Testis (tissue), 3 donors: ENCODE data around the gene CASP3. TPM values are rescaled to one million over a fixed set of nuclear protein-coding genes. Genes with fewer than 3 reads are reported as not detected.
A peak's percentile ranks its signal among the peaks of the same experiment; 100 is the strongest.
"Not testable (repeated sequence)": the region's sequence is repeated elsewhere in the genome, so short reads cannot be mapped to it uniquely, and the experiment has no call there.

Source experiments
- DNase-seq: peaks from one replicate; pipeline ENCODE4 v3.0.0-alpha.2; 2019
- H3K27ac ChIP-seq, 2 donors: fragments of 200-600 bp; sonication (generic); one replicate each; pipeline ENCODE4 v1.5.1; 2019
- H3K27me3 ChIP-seq: fragments of 200-600 bp; sonication (generic); one replicate; pipeline ENCODE4 v1.5.1; 2019
- H3K36me3 ChIP-seq: fragments of 200-600 bp; sonication (generic); one replicate; pipeline ENCODE4 v1.5.1; 2017; ENCODE audit warnings: low read depth; ENCODE audit errors: missing control alignments
- H3K4me1 ChIP-seq: fragments of 200-600 bp; sonication (generic); one replicate; pipeline ENCODE4 v1.5.1; 2019
- H3K4me3 ChIP-seq, 2 donors: fragments of 200-600 bp; sonication (generic); one replicate each; pipeline ENCODE4 v1.5.1; 2017 to 2019
- H3K9me3 ChIP-seq: fragments of 200-600 bp; sonication (generic); one replicate; pipeline ENCODE4 v1.5.1; 2017
- CTCF ChIP-seq, 3 experiments: fragments of 450-650 bp in 2 of 3; fragments of 200-600 bp in 1 of 3; sonication (generic) in 1 of 3; IDR thresholded peaks; one replicate each; pipeline ENCODE4 v1.5.1; 2016 to 2019; ENCODE audit warnings: antibody characterized with exemption in 3 of 3, mild to moderate bottlenecking in 2 of 3, moderate library complexity in 1 of 3
- POLR2A ChIP-seq: fragments of 450-650 bp; IDR thresholded peaks from one replicate; pipeline ENCODE4 v1.6.1; 2017; ENCODE audit warnings: antibody characterized with exemption, mild to moderate bottlenecking, moderate library complexity
- WGBS, 2 donors: methylation state at CpG; one replicate each; pipeline ENCODE4 v1.1.5; 2018; 5-methylcytosine and 5-hydroxymethylcytosine counted together
- intact Hi-C: fragments of 100-400 bp; cut with DNase I; formaldehyde crosslinking; loops from one replicate; pipeline ENCODE4 v1.15.1; 2023; ENCODE audit warnings: low total_unique reads
- polyA plus RNA-seq: library from polyadenylated mRNA; stranded (reverse); fragments of 350-450 nt; fragmentation: Illumina TruSeq; extraction: RNeasy Lipid Tissue Mini Kit (QIAGEN cat#74804); gene quantifications from one replicate; pipeline ENCODE4 v1.2.3, GENCODE V29; 2014; ENCODE audit warnings: low read depth, low replicate concordance; ENCODE audit not compliant: insufficient read depth
- total RNA-seq, 2 donors: library from RNA; depleted of rRNA; stranded (reverse); fragments of >200 nt; gene quantifications; one replicate each; pipeline ENCODE4 v1.2.3, GENCODE V29; 2016

CASP3 gene
- total and polyA plus RNA-seq, 3 donors from 2014 or later: 12.0 to 20.2 (median 12.3) TPM

DNA sequence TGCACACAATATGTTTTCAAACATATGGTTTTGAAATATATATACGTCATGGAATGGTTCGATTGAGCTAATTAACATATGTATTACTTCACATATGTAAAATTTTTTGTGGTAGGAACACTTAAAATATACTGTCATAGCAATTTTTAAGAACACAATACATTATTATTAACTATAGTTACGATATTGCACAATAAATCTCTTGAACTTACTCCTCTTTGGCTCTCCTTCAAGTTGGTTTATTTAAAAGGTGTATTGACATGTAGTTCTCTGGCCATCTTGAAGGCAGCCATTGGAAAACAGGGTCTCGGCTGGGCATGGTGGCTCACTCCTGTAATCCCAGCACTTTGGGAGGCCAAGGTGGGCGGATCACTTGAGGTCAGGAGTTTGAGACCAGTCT, 53.8 kb downstream of the CASP3 start:
- intact Hi-C loops: no loop called here
- Histone ChIP-seq H3K27me3 (no peaks in the 10 kb centered on the region), H3K9me3 (no peaks in the 10 kb centered on the region), H3K4me3 (no peak overlapping the region), H3K36me3 (no peaks in the 10 kb centered on the region), H3K27ac (no peak overlapping the region), H3K4me1 (no peaks in the 10 kb centered on the region)
- TF ChIP-seq CTCF (IDR thresholded peaks at IDR 0.05): no peak
- no peak for TF ChIP-seq POLR2A
- no peak for DNase-seq
- WGBS, 2 donors: 96 to 97% methylated on average over 5 of the region's 5 CpGs

DNA sequence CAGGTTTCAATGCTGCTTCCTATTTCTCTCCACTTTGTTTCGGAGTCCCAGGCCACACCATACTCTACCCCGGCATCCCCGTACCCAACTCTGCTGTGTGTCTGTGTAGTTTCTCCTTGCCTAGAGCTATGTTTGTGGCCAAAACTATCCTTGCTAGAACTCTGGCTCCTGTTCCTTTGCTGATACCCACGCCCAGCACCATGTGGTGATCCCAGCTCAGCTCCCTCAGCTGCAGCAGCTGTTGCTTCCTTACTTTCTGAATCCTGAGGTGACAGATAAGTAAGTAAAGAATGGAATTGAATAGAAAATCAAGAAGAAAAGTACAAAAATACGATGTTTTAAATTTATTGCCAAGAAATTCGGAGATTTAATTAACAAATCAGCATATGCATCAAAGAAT, 55.8 kb downstream of the CASP3 start:
- WGBS, 2 donors: 75 to 79% methylated on average over 6 of the region's 6 CpGs

GRCh38 chr4:184591747-184592270, 57.4 kb downstream of the CASP3 start:
- 67 to 84% methylated on average over 2 to 30 of the region's 39 CpGs for WGBS, 2 donors
- intact Hi-C loops, H3K9me3 ChIP-seq, H3K36me3 ChIP-seq, H3K27ac ChIP-seq, H3K4me1 ChIP-seq, DNase-seq, H3K27me3 ChIP-seq: not testable (repeated sequence)
- peak overlapping the region in 1 of 2 donors; percentile 26 for H3K4me3 ChIP-seq

More for the DNA sequence above, 55.8 kb downstream of the CASP3 start:
- no peak for DNase-seq
- TF ChIP-seq CTCF (IDR thresholded peaks at IDR 0.05) (no peak), POLR2A (no peak)
- Histone ChIP-seq H3K27ac (no peak overlapping the region), H3K4me1 (no peaks in the 10 kb centered on the region), H3K36me3 (no peaks in the 10 kb centered on the region), H3K4me3 (no peak overlapping the region), H3K27me3 (no peaks in the 10 kb centered on the region), H3K9me3 (no peaks in the 10 kb centered on the region)
- intact Hi-C loops: no loop called here

DNA sequence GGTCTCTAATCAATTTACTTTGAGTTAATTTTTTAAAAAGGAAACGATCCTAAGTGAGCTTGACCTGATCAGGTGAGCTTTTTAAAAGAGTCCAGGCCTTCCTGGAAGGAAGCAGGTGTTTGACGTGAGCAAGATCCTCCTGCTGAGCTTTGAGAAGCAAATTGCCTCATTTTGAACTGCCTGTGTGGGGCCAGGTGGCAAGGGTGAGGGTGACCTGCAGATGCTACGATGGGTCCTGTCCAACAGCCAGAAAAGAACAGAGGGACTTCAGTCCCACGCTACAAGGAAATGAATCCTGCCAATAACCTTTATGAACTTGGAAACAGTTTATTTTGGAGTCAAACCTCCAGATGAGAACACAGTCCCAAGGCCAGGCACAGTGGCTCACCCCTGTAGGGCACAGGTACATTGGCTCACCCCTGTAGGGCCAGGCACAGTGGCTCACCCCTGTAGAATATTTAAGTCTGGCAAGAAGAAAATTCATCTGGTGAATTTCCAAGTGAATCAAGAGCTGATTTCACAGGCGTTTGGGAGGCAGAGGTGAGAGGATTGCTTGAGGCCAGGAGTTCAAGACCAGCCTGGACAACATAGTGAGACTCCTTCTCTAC, 58.1 kb downstream of the CASP3 start:
- Histone ChIP-seq H3K4me3 (no peak overlapping the region), H3K27ac (no peak overlapping the region), H3K9me3 (no peaks in the 10 kb centered on the region), H3K27me3 (no peaks in the 10 kb centered on the region), H3K36me3 (no peaks in the 10 kb centered on the region), H3K4me1 (no peaks in the 10 kb centered on the region)
- no peak for DNase-seq
- 56 to 66% methylated on average over 5 of the region's 5 CpGs for WGBS, 2 donors
- intact Hi-C loops: no loop called here
- TF ChIP-seq POLR2A (no peak), CTCF (IDR thresholded peaks at IDR 0.05) (no peak)

- intact Hi-C loops: no loop called here
- no peak for TF ChIP-seq POLR2A
- TF ChIP-seq CTCF (IDR thresholded peaks at IDR 0.05): no peak
- H3K27ac ChIP-seq: no peak overlapping the region
- 80 to 88% methylated on average over 3 of the region's 3 CpGs for WGBS, 2 donors
- no peak for DNase-seq
- H3K9me3 ChIP-seq: no peaks in the 10 kb centered on the region
- no peaks in the 10 kb centered on the region for H3K27me3 ChIP-seq
- no peaks in the 10 kb centered on the region for H3K4me1 ChIP-seq
- no peak overlapping the region for H3K4me3 ChIP-seq
- no peaks in the 10 kb centered on the region for H3K36me3 ChIP-seq
These were observed 59.1 kb downstream of the CASP3 start for GRCh38 chr4:184590196-184590595.
